ENCODE measurements around the gene PNKP. TPM values are rescaled to one million over a fixed set of nuclear protein-coding genes. Genes with fewer than 3 reads are reported as not detected.
A peak's percentile ranks its signal among the peaks of the same experiment; 100 is the strongest.

Gene PNKP
- total RNA-seq, 1 donor from 2014 or later = 69.3 TPM

- TF ChIP-seq, protein P1, sequence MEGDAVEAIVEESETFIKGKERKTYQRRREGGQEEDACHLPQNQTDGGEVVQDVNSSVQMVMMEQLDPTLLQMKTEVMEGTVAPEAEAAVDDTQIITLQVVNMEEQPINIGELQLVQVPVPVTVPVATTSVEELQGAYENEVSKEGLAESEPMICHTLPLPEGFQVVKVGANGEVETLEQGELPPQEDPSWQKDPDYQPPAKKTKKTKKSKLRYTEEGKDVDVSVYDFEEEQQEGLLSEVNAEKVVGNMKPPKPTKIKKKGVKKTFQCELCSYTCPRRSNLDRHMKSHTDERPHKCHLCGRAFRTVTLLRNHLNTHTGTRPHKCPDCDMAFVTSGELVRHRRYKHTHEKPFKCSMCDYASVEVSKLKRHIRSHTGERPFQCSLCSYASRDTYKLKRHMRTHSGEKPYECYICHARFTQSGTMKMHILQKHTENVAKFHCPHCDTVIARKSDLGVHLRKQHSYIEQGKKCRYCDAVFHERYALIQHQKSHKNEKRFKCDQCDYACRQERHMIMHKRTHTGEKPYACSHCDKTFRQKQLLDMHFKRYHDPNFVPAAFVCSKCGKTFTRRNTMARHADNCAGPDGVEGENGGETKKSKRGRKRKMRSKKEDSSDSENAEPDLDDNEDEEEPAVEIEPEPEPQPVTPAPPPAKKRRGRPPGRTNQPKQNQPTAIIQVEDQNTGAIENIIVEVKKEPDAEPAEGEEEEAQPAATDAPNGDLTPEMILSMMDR (IDR thresholded peaks at IDR 0.05; ENCODE audit: insufficient read depth, low read length, poor library complexity, severe bottlenecking) = no peak
- Histone ChIP-seq H3K4me3 (ENCODE audit: low read depth, low read length) (no peak overlapping the region), H3K36me3 (ENCODE audit: control insufficient read depth, insufficient read depth, low read length) (peaks cover 7% of the 10 kb centered on the region), H3K27me3 (ENCODE audit: control insufficient read depth, insufficient read depth, low read length) (no peaks in the 10 kb centered on the region)
- DNase-seq (ENCODE audit: low read depth) = no peak
Measured at GRCh38 chr19:49878744-49879070, 11.3 kb upstream of the PNKP start.

DNA sequence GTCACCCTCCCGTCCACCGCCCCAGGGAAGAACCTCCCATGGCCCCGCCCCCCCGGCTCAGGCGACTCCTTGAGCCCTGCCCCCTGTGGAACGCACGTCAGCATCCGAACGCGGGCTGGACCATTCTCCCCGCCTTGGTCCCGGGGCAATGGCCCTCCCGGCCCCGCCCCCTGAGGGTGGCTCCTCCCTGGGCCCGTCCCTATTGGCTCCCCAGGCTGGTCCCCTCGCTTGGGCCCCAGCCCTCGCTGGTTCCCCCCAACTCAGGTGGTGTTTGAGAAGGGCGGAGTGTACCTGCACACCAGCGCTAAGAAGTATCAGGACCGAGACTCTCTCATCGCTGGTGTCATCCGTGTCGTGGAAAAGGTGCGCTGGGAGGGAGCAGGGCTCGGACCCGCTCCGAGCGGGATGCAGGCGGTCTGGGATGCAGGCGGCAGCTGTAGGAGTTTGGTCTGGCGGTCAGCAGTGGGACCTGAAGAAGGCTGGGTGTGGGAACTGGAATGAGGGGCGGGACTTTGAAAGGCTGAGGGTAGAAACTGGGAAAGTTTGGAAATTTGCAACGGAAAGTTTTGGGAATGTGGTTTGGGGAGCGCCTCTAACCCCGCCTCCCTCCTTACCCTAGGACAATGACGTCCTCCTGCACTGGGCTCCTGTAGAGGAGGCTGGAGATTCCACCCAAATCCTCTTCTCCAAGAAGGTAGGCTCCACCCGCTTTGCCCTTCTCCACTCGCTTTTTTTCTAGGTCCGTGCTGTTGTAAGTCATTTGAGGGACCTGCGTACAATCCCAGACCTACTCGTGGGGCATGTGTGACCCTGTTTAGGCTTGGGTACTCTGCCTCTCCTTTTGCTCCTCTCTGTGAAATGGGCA is 10.7 kb upstream of the PNKP start:
- TF ChIP-seq, protein P1 (IDR thresholded peaks at IDR 0.05; ENCODE audit: insufficient read depth, low read length, poor library complexity, severe bottlenecking) = no peak
- H3K36me3 ChIP-seq (ENCODE audit: control insufficient read depth, insufficient read depth, low read length) = peaks cover 6% of the 10 kb centered on the region
- no peak for DNase-seq (ENCODE audit: low read depth)
- peak overlapping the region; percentile 81 for H3K4me3 ChIP-seq (ENCODE audit: low read depth, low read length)
- H3K27me3 ChIP-seq (ENCODE audit: control insufficient read depth, insufficient read depth, low read length) = no peaks in the 10 kb centered on the region

GRCh38 chr19:49877020-49877878 is 9.9 kb upstream of the PNKP start, which contains the start of the genes AKT1S1 and TBC1D17:
Gene AKT1S1, minus strand, starts transcription at chr19:49877355. Its CDS starts 4,060 bp downstream, at chr19:49873295.
Gene TBC1D17, plus strand, starts transcription at chr19:49877702. Its CDS starts 22 bp downstream, at chr19:49877724.
- peak within 1 kb of the TSS; percentile 98 for H3K4me3 ChIP-seq (ENCODE audit: low read depth, low read length)
- TF ChIP-seq, protein P1 (IDR thresholded peaks at IDR 0.05; ENCODE audit: insufficient read depth, low read length, poor library complexity, severe bottlenecking) = no peak
- H3K27me3 ChIP-seq (ENCODE audit: control insufficient read depth, insufficient read depth, low read length) = no peaks in the 10 kb centered on the region
- DNase-seq (ENCODE audit: low read depth) = peak; percentile 98
- peaks cover 2% of the 10 kb centered on the region for H3K36me3 ChIP-seq (ENCODE audit: control insufficient read depth, insufficient read depth, low read length)

DNA sequence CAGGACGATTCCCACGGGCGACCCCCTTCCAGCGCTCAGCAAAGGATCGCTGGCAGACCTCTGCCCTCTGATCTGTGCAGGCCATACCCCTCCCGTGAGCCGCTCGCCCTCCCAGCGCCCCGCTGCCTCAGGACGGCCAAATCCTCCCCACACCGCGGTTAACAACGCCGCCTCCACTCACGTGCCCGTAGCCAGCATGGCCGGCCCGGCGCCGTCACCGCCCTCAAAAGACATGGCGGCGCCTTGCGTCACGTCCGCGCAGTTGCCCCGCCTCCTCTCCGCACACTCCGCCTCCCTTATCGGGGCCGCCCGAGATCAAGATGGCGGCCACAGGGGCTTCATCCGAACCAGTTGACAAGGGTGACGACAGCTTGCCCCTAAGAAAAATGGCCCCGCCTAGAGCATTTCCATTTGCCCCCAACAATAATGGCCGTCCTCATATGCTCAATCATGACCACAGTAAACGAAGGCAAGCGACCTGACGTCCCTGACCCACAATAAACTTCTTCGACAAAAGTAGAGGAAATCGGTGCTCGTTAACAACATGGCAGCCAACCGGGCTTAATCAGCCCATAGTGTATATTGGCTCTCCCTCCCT is 9.1 kb upstream of the PNKP start:
- H3K27me3 ChIP-seq (ENCODE audit: control insufficient read depth, insufficient read depth, low read length) = no peaks in the 10 kb centered on the region
- H3K36me3 ChIP-seq (ENCODE audit: control insufficient read depth, insufficient read depth, low read length) = no peaks in the 10 kb centered on the region
- DNase-seq (ENCODE audit: low read depth) = no peak
- TF ChIP-seq, protein P1 (IDR thresholded peaks at IDR 0.05; ENCODE audit: insufficient read depth, low read length, poor library complexity, severe bottlenecking) = no peak
- peak overlapping the region; percentile 98 for H3K4me3 ChIP-seq (ENCODE audit: low read depth, low read length)

DNA sequence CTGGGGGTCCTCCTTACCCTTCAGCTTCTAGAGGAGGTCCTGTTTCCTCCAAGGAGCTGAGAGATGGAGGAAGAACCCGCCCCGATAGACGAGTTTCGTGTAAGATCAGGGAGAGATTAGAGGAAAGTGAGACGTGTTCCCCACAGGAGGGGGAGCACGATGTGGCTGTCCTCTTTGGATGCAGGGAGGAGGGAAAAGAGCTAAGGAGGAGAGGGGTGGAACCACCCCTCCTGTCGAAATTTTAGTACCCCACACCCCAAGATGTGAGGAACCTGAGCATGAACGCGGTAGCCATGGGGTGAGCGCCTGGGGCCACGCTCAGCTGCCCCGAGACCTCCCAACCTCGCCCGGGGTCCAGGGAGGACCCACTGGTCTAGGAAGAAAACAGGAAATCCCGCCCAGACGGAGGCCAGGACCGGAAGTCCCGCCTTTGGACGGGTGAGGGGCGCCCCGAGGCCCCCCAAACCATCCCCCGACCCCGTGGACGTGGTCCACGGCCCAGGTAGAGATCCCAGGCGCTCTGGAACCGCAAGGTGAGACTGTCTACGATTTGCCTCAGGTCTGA is 8.6 kb upstream of the PNKP start:
- DNase-seq (ENCODE audit: low read depth) = no peak
- TF ChIP-seq, protein P1 (IDR thresholded peaks at IDR 0.05; ENCODE audit: insufficient read depth, low read length, poor library complexity, severe bottlenecking) = no peak
- Histone ChIP-seq H3K27me3 (ENCODE audit: control insufficient read depth, insufficient read depth, low read length) (no peaks in the 10 kb centered on the region), H3K36me3 (ENCODE audit: control insufficient read depth, insufficient read depth, low read length) (peaks cover 4% of the 10 kb centered on the region), H3K4me3 (ENCODE audit: low read depth, low read length) (peak overlapping the region; percentile 98)
